Tibial nerve (tissue), 4 donors: Measurements from ENCODE around the gene HPSE2.

ENCODE experiments used
- CTCF ChIP-seq, 5 experiments: fragments of 200-600 bp in 3 of 5; fragments of 450-650 bp in 2 of 5; sonication (generic) in 3 of 5; IDR thresholded peaks; one replicate each; pipeline ENCODE4 v1.5.1; 2016 to 2019; ENCODE audit warnings: antibody characterized with exemption in 5 of 5, mild to moderate bottlenecking in 3 of 5, moderate library complexity in 2 of 5
- EP300 ChIP-seq, 2 donors: sonication (generic); formaldehyde crosslinking; IDR thresholded peaks; one replicate each; pipeline ENCODE4 v1.6.1; 2017; ENCODE audit warnings: antibody characterized with exemption in 2 of 2, mild to moderate bottlenecking in 1 of 2

- TF ChIP-seq EP300 (IDR thresholded peaks at IDR 0.05) (no peak), CTCF (IDR thresholded peaks at IDR 0.05) (no peak)
These were observed 349.0 kb downstream of the HPSE2 start for GRCh38 chr10:98886686-98887085.
